NB4 (cell line): ENCODE results near the gene PKDCC.

ENCODE experiments used
- DNase-seq: peaks from one replicate; pipeline ENCODE4 v3.0.0; 2010; ENCODE audit warnings: low read depth
- H3K4me3 ChIP-seq: one replicate; pipeline ENCODE4 v1.5.1; 2011; ENCODE audit warnings: mild to moderate bottlenecking, low read depth, low read length, moderate library complexity
- MYC ChIP-seq: IDR thresholded peaks from 2 replicates; pipeline ENCODE4 v1.6.1; 2011; ENCODE audit warnings: low read depth, low read length
- POLR2A ChIP-seq: IDR thresholded peaks from 2 replicates; pipeline ENCODE4 v1.6.1; 2011; ENCODE audit warnings: mild to moderate bottlenecking; ENCODE audit not compliant: insufficient read length; ENCODE audit errors: extremely low read depth
- TF ChIP-seq, protein P1 (sequence below): IDR thresholded peaks from 2 replicates; pipeline ENCODE4 v1.6.1; 2011; ENCODE audit warnings: low read depth, low read length
- TF ChIP-seq, protein P2 (sequence below): IDR thresholded peaks from one replicate; pipeline ENCODE4 v1.5.1; 2012; ENCODE audit warnings: low read depth, low read length

The PKDCC gene

DNA sequence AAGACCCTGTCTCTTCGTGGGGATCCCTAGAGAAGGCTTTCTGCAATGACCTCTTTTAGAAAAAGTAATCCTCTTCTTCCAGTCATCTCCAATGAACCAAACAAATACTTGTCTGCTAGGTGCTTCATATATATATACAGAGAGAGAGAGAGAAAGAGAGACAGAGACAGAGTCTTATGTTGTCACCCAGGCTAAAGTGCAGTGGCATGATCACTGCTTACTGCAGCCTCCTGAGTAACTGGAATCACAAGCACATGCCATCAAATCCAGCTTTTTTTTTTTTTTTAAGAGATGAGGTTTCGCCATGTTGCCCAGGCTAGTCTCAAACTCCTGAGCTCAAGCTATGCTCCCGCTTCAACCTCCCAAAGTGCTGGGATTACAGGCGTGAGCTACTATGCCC, 18.6 kb upstream of the PKDCC start:
- TF ChIP-seq, protein P1, sequence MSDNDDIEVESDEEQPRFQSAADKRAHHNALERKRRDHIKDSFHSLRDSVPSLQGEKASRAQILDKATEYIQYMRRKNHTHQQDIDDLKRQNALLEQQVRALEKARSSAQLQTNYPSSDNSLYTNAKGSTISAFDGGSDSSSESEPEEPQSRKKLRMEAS, result no peak
- no peak for TF ChIP-seq POLR2A
- TF ChIP-seq, protein P2, sequence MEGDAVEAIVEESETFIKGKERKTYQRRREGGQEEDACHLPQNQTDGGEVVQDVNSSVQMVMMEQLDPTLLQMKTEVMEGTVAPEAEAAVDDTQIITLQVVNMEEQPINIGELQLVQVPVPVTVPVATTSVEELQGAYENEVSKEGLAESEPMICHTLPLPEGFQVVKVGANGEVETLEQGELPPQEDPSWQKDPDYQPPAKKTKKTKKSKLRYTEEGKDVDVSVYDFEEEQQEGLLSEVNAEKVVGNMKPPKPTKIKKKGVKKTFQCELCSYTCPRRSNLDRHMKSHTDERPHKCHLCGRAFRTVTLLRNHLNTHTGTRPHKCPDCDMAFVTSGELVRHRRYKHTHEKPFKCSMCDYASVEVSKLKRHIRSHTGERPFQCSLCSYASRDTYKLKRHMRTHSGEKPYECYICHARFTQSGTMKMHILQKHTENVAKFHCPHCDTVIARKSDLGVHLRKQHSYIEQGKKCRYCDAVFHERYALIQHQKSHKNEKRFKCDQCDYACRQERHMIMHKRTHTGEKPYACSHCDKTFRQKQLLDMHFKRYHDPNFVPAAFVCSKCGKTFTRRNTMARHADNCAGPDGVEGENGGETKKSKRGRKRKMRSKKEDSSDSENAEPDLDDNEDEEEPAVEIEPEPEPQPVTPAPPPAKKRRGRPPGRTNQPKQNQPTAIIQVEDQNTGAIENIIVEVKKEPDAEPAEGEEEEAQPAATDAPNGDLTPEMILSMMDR, result no peak
- TF ChIP-seq MYC, result no peak
- DNase-seq, result no peak
- H3K4me3 ChIP-seq, result no peak overlapping the region

DNA sequence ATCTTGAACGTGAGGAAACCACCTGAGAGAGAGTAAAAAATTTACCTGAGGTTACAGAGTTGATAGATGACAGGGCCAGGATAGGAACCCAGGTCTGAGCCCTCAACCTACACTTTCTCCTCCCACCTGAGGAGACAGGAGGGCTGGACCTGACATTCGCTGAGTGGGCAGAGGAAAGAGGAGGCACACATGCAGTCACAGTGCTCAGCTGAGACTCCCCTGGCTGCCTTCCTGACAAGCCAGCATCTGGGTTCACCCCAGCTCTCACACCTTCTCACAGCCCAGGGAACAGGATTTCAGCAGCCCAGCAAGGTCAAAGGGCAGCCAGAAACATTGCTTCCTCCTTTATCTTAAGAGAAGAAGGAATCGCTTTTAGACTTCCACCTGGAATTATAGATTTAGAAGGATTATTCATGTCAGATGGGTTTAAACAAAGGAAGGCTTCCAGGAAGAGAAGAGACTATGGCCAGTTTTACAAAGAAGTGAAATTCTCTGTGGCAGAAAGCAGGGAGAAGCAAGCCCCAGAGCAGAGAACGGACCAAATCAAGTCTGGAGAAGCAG, 18.1 kb upstream of the PKDCC start:
- TF ChIP-seq POLR2A (no peak), MYC (no peak)
- TF ChIP-seq, protein P1, result no peak
- TF ChIP-seq, protein P2, result no peak
- DNase-seq, result no peak
- no peak overlapping the region for H3K4me3 ChIP-seq

DNA sequence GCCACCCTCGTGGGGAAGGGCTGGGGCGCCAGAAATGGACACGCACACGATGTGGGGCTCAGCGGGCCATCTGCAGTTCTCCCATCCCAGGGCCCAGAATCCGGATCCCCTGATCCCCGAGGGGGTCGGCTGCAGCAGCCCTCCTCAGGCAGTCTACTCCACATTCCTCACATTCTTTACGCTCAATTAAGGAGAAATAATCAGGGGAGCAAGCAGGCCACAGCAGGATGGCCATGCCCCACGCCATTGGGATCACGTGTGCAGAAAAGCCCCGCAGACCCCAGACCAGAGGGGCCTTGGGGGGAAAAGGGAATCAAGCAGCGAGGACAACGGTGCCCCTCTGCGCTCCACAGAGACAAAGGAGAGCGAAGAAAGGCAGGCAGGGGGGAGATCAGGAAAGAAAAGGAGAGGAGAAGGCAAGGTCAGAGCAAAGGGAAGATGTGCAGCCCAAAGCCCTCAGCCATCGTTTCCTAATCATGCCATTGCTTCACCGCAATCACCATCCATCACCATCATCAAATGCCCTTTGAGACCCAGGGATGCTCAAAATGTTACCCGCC, 17.5 kb upstream of the PKDCC start:
- no peak for DNase-seq
- TF ChIP-seq MYC (no peak), POLR2A (no peak)
- TF ChIP-seq, protein P2, result no peak
- TF ChIP-seq, protein P1, result no peak
- no peak overlapping the region for H3K4me3 ChIP-seq

DNA sequence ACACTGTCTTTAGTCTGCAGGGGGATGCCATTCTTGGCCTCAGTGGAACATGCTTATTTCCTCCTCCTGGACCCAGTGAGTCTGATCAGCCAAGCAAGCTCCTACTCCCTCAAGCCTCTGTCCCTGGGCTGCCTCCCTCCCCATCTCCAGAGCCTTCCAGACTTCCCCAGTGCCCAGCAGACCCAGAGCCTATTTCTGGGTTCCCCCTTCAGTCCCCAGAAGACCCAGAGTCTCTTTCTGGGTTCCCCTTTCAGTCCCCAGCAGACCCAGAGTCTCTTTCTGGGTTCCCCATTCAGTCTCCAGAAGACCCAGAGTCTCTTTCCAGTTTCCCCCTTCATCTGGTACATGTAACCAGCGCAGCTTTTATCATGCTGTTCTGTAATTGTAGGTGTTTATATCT, 17.0 kb upstream of the PKDCC start:
- TF ChIP-seq, protein P2, result no peak
- TF ChIP-seq MYC, result no peak
- TF ChIP-seq, protein P1, result no peak
- TF ChIP-seq POLR2A, result no peak
- no peak for DNase-seq
- no peak overlapping the region for H3K4me3 ChIP-seq

DNA sequence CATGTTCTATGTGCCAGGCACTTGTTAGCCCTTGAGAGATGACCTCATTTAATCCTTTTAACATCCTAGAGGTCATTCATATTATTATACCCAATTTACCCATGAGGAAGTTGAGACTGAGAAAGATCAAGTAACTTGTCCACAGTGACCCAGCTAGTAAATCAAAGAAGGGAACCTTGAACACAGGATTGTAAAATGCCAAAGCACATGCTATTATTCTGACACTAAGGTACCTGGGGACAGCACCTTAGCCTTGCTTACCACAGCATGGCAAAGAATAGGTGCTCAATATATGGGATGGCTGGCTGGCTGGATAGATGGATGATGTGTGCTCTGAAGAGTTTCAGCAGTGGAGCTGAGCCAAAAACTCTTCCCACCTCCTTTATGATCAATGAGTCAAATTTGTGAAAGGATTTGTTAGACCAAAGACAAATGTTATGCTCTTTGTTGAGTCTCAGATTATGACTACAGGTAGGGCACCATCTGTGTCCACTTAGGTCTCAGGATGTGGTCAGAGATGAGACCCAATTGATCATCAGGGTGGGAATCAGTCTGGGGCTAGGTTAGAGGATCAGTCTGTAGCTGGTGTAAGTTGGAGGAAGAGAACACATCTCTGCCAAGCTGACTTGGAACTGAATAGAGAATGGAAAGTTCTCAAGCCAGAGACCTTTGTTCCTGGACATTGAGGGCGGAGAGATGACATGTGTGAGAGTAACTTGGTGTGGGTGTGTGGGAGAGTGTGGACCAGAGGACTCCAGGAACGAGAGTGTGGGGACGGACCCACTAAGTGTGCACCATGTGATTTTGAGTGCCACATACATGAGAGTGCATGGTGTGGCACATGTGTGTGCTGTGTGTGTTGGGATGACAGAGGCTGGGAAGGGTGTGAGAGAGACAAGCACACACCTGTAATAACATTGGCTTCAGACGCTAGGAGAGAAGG, 16.3 kb upstream of the PKDCC start:
- no peak overlapping the region for H3K4me3 ChIP-seq
- no peak for DNase-seq
- no peak for TF ChIP-seq POLR2A
- no peak for TF ChIP-seq MYC
- TF ChIP-seq, protein P1, result no peak
- TF ChIP-seq, protein P2, result no peak
